PC-3 (cell line): ENCODE results near the gene CD244. TPM values are rescaled to one million over a fixed set of nuclear protein-coding genes. Genes with fewer than 3 reads are reported as not detected.

Experiments used
- ATAC-seq: fragments of 200-7000 bp; cut with Tn5 transposase; 2 replicates; pipeline ENCODE4 v1.9.1; 2020; ENCODE audit warnings: mild to moderate bottlenecking, moderate library complexity
- BruUV-seq: library from RNA; stranded (reverse); fragments of 400-500 nt; replicated peaks from 2 replicates; lab custom pipeline; 2021; lab: Mats Ljungman, UMichigan
- CTCF ChIA-PET: fragments of 300-600 bp; sonication (Branson Sonifier 250); formaldehyde crosslinking; loops from one replicate; lab custom pipeline; 2022; ENCODE audit warnings: antibody characterized with exemption; lab: Charles Lee
- POLR2A ChIA-PET: fragments of 300-600 bp; sonication (Branson Sonifier 250); formaldehyde crosslinking; loops from one replicate; lab custom pipeline; 2022; ENCODE audit warnings: antibody characterized with exemption; ENCODE audit not compliant: unreplicated experiment; lab: Charles Lee
- DNase-seq: peaks from one replicate; pipeline ENCODE4 v3.0.0-alpha.2; 2015
- H2AFZ ChIP-seq: fragments of 300-600 bp; sonication (generic); 2 replicates; pipeline ENCODE4 v1.6.0; 2016; ENCODE audit warnings: antibody characterized with exemption, low read length
- H3F3A ChIP-seq: fragments of 300-600 bp; sonication (generic); one replicate; pipeline ENCODE4 v1.6.0; 2017; ENCODE audit warnings: antibody characterized with exemption, low read length, control low read depth, mild to moderate bottlenecking; ENCODE audit not compliant: unreplicated experiment
- H3K27ac ChIP-seq: fragments of 300-600 bp; sonication (generic); 2 replicates; pipeline ENCODE4 v1.5.1; 2016; ENCODE audit warnings: mild to moderate bottlenecking, low read length
- H3K27me3 ChIP-seq: fragments of 300-600 bp; sonication (generic); 2 replicates; pipeline ENCODE4 v1.6.1; 2016; ENCODE audit warnings: low read length, mixed read lengths
- H3K36me3 ChIP-seq: fragments of 300-600 bp; sonication (generic); 2 replicates; pipeline ENCODE4 v1.6.1; 2016; ENCODE audit warnings: low read depth, mixed run types, low read length, mixed read lengths
- H3K4me1 ChIP-seq: fragments of 300-600 bp; sonication (generic); 2 replicates; pipeline ENCODE4 v1.5.1; 2016; ENCODE audit warnings: low read length; ENCODE audit not compliant: insufficient read depth
- H3K4me2 ChIP-seq: fragments of 300-600 bp; sonication (generic); 2 replicates; pipeline ENCODE4 v1.6.0; 2016; ENCODE audit warnings: low read length
- H3K4me3 ChIP-seq: fragments of 300-600 bp; sonication (generic); 2 replicates; pipeline ENCODE4 v1.5.1; 2016; ENCODE audit warnings: mild to moderate bottlenecking, low read length, mixed read lengths
- H3K79me2 ChIP-seq: fragments of 300-600 bp; sonication (generic); 2 replicates; pipeline ENCODE4 v1.6.1; 2017; ENCODE audit warnings: low read length, mixed read lengths
- H3K9ac ChIP-seq: fragments of 300-600 bp; sonication (generic); 2 replicates; pipeline ENCODE4 v1.6.0; 2016; ENCODE audit warnings: mild to moderate bottlenecking, low read length
- H3K9me2 ChIP-seq: fragments of 300-600 bp; sonication (generic); replicated peaks from 2 replicates; pipeline ENCODE4 v1.6.1; 2016; ENCODE audit warnings: mixed run types, low read length, mixed read lengths
- H3K9me3 ChIP-seq: fragments of 300-600 bp; sonication (generic); 2 replicates; pipeline ENCODE4 v1.6.1; 2016; ENCODE audit warnings: low read length, mixed read lengths
- H4K20me1 ChIP-seq: fragments of 300-600 bp; sonication (generic); 2 replicates; pipeline ENCODE4 v1.6.1; 2016; ENCODE audit warnings: low read length, mixed read lengths
- CTCF ChIP-seq: fragments of 300-600 bp; sonication (generic); conservative IDR thresholded peaks from 2 replicates; pipeline ENCODE4 v1.5.1; 2017; ENCODE audit warnings: antibody characterized with exemption, low read depth, mild to moderate bottlenecking, low read length
- EZH2 ChIP-seq: fragments of 300-600 bp; sonication (generic); IDR thresholded peaks from one replicate; pipeline ENCODE4 v1.6.1; 2017; ENCODE audit warnings: antibody characterized with exemption, mild to moderate bottlenecking, low read length; ENCODE audit not compliant: unreplicated experiment
- EZH2phosphoT487 ChIP-seq: fragments of 300-600 bp; sonication (generic); IDR thresholded peaks from 2 replicates; pipeline ENCODE4 v1.6.1; 2018; ENCODE audit warnings: mild to moderate bottlenecking, antibody characterized with exemption, low read length, borderline replicate concordance
- intact Hi-C: fragments of 100-400 bp; cut with micrococcal nuclease; formaldehyde crosslinking; loops from 2 replicates; pipeline ENCODE4 v1.9.0; 2023
- total RNA-seq: library from RNA; depleted of rRNA; stranded (reverse); fragments of >200 nt; gene quantifications from 2 replicates; pipeline ENCODE4 v1.2.3, GENCODE V29; 2014

CD244 gene
- total RNA-seq, 1 experiment from 2014 or later, result not detected

GRCh38 chr1:160863774-160864131, 1.1 kb upstream of the CD244 start:
- H3K9me3 ChIP-seq, result no peaks in the 10 kb centered on the region
- BruUV-seq, result no TSS peak
- DNase-seq (no peak), ATAC-seq (no peak)
- no peak overlapping the region for H2AFZ ChIP-seq
- TF ChIP-seq EZH2phosphoT487, result no peak
- TF ChIP-seq EZH2, result no peak
- no peak for TF ChIP-seq CTCF
- peaks cover 8% of the 10 kb centered on the region for H3K4me1 ChIP-seq
- H3F3A ChIP-seq, result no peaks in the 10 kb centered on the region
- no peak overlapping the region for H3K4me3 ChIP-seq
- H3K36me3 ChIP-seq, result no peaks in the 10 kb centered on the region
- H3K79me2 ChIP-seq, result no peaks in the 10 kb centered on the region
- no peaks in the 10 kb centered on the region for H4K20me1 ChIP-seq
- H3K27ac ChIP-seq, result no peak overlapping the region
- intact Hi-C loops, result no loop called here
- no peaks in the 10 kb centered on the region for H3K9me2 ChIP-seq
- H3K4me2 ChIP-seq, result no peak overlapping the region
- H3K9ac ChIP-seq, result no peak overlapping the region
- POLR2A ChIA-PET, result no interaction called here
- H3K27me3 ChIP-seq, result no peaks in the 10 kb centered on the region
- CTCF ChIA-PET, result no interaction called here

GRCh38 chr1:160863061-160863773, 530 bp upstream of the CD244 start:
- no peaks in the 10 kb centered on the region for H3K79me2 ChIP-seq
- POLR2A ChIA-PET, result no interaction called here
- H3K9ac ChIP-seq, result no peak overlapping the region
- DNase-seq (no peak), ATAC-seq (no peak)
- H3K4me3 ChIP-seq, result no peak overlapping the region
- no peaks in the 10 kb centered on the region for H3K9me2 ChIP-seq
- H3K4me2 ChIP-seq, result 0 out of 2 replicates have a peak overlapping the region, but pooled peaks have one; percentile 3
- intact Hi-C loops, result no loop called here
- no peaks in the 10 kb centered on the region for H3K9me3 ChIP-seq
- CTCF ChIA-PET, result interaction anchor here (0.6 kb wide), 1 partner anchor 29 kb away, joined by 3 read pairs; no protein-coding TSS in a partner anchor
- no peak overlapping the region for H3K27ac ChIP-seq
- peaks cover 8% of the 10 kb centered on the region for H3K4me1 ChIP-seq
- BruUV-seq, result no TSS peak
- H3K27me3 ChIP-seq, result no peaks in the 10 kb centered on the region
- peak overlapping the region; percentile 19; the same call in 1 of the 2 replicates for H2AFZ ChIP-seq
- no peaks in the 10 kb centered on the region for H4K20me1 ChIP-seq
- TF ChIP-seq EZH2 (no peak), EZH2phosphoT487 (no peak), CTCF (no peak)
- no peaks in the 10 kb centered on the region for H3K36me3 ChIP-seq
- no peaks in the 10 kb centered on the region for H3F3A ChIP-seq

GRCh38 chr1:160860840-160861505, 1.7 kb downstream of the CD244 start:
- no peak overlapping the region for H3K27ac ChIP-seq
- H3K4me3 ChIP-seq, result no peak overlapping the region
- BruUV-seq, result no TSS peak
- no peaks in the 10 kb centered on the region for H3K79me2 ChIP-seq
- H2AFZ ChIP-seq, result no peak overlapping the region
- ATAC-seq (no peak), DNase-seq (no peak)
- H3K27me3 ChIP-seq, result no peaks in the 10 kb centered on the region
- ChIA-PET POLR2A (interaction anchor here (0.6 kb wide), 1 partner anchor 64 kb away, joined by 3 read pairs; no protein-coding TSS in a partner anchor), CTCF (no interaction called here)
- peaks cover 8% of the 10 kb centered on the region for H3K4me1 ChIP-seq
- H3K4me2 ChIP-seq, result no peak overlapping the region
- H3F3A ChIP-seq, result no peaks in the 10 kb centered on the region
- intact Hi-C loops, result no loop called here
- H3K9me2 ChIP-seq, result no peaks in the 10 kb centered on the region
- no peaks in the 10 kb centered on the region for H3K9me3 ChIP-seq
- no peaks in the 10 kb centered on the region for H3K36me3 ChIP-seq
- no peak overlapping the region for H3K9ac ChIP-seq
- TF ChIP-seq EZH2phosphoT487, result no peak
- TF ChIP-seq CTCF, result no peak
- TF ChIP-seq EZH2, result no peak
- no peaks in the 10 kb centered on the region for H4K20me1 ChIP-seq
